ENCODE measurements around the gene ANP32E. TPM values are rescaled to one million over a fixed set of nuclear protein-coding genes. Genes with fewer than 3 reads are reported as not detected.

ANP32E gene
- total RNA-seq, 1 donor from 2014 or later = 71.9 TPM

- TF ChIP-seq, protein P1, sequence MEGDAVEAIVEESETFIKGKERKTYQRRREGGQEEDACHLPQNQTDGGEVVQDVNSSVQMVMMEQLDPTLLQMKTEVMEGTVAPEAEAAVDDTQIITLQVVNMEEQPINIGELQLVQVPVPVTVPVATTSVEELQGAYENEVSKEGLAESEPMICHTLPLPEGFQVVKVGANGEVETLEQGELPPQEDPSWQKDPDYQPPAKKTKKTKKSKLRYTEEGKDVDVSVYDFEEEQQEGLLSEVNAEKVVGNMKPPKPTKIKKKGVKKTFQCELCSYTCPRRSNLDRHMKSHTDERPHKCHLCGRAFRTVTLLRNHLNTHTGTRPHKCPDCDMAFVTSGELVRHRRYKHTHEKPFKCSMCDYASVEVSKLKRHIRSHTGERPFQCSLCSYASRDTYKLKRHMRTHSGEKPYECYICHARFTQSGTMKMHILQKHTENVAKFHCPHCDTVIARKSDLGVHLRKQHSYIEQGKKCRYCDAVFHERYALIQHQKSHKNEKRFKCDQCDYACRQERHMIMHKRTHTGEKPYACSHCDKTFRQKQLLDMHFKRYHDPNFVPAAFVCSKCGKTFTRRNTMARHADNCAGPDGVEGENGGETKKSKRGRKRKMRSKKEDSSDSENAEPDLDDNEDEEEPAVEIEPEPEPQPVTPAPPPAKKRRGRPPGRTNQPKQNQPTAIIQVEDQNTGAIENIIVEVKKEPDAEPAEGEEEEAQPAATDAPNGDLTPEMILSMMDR (conservative IDR thresholded peaks at IDR 0.05) = no peak
- no peaks in the 10 kb centered on the region for H3K9me3 Mint-ChIP-seq
- no peak overlapping the region for H3K4me3 Mint-ChIP-seq
- H3K27me3 Mint-ChIP-seq = no peaks in the 10 kb centered on the region
- no peak for DNase-seq (ENCODE audit: extremely low spot score, unreplicated experiment)
- H3K27ac Mint-ChIP-seq = no peak overlapping the region
- H3K36me3 Mint-ChIP-seq = no peaks in the 10 kb centered on the region
- peaks cover 6% of the 10 kb centered on the region for H3K4me1 Mint-ChIP-seq (ENCODE audit: unreplicated experiment)
Observed at GRCh38 chr1:150185481-150185880, 50.4 kb downstream of the ANP32E start.

DNA sequence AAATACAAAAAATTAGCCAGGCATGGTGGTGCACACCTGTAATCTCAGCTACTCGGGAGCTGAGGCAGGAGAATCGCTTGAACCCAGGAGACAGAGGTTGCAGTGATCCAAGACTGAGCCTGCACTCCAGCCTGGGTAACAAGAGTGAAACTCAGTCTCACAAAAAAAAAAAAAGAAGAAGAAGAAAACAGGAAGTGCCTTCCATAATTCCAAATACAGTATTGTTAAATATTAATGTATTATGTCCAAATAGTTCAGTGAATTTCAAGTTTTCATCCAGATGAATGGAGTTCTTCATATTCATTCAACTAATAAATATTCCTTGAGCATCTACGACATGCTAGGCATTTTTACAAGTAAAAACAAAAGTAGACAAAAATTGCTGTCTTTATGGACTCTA lies 52.9 kb downstream of the ANP32E start:
- TF ChIP-seq, protein P1 (conservative IDR thresholded peaks at IDR 0.05) = no peak
- Mint-ChIP-seq H3K4me1 (ENCODE audit: unreplicated experiment) (peaks cover 6% of the 10 kb centered on the region), H3K27ac (no peak overlapping the region), H3K27me3 (no peaks in the 10 kb centered on the region), H3K36me3 (no peaks in the 10 kb centered on the region), H3K9me3 (no peaks in the 10 kb centered on the region), H3K4me3 (no peak overlapping the region)
- no peak for DNase-seq (ENCODE audit: extremely low spot score, unreplicated experiment)

GRCh38 chr1:150182247-150182646 lies 53.7 kb downstream of the ANP32E start:
- no peaks in the 10 kb centered on the region for H3K36me3 Mint-ChIP-seq
- no peak overlapping the region for H3K27ac Mint-ChIP-seq
- TF ChIP-seq, protein P1 (conservative IDR thresholded peaks at IDR 0.05) = no peak
- no peak for DNase-seq (ENCODE audit: extremely low spot score, unreplicated experiment)
- no peaks in the 10 kb centered on the region for H3K27me3 Mint-ChIP-seq
- no peaks in the 10 kb centered on the region for H3K9me3 Mint-ChIP-seq
- peaks cover 2% of the 10 kb centered on the region for H3K4me1 Mint-ChIP-seq (ENCODE audit: unreplicated experiment)
- H3K4me3 Mint-ChIP-seq = no peak overlapping the region

DNA sequence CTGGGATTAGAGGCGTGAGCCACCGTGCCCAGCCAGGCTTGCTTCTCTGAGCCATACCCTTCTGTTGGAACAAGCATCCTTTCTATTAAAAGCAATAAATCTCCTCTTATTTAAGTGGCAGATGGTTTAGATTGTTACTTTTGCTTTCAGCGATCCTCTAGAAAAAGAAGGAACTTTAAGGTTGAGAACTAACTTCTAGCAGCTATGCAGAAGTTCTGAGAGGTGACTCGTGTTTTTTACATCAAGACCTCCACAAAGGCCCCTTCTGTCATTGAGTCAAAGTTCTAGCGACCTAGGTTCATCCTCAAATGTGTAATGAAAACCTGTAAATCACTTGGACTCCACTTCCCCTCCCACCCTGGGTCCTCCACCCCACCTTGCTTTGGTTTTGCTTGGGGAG lies 55.4 kb downstream of the ANP32E start:
- TF ChIP-seq, protein P1 (conservative IDR thresholded peaks at IDR 0.05) = no peak
- H3K9me3 Mint-ChIP-seq = no peaks in the 10 kb centered on the region
- H3K27me3 Mint-ChIP-seq = no peaks in the 10 kb centered on the region
- no peaks in the 10 kb centered on the region for H3K36me3 Mint-ChIP-seq
- H3K4me1 Mint-ChIP-seq (ENCODE audit: unreplicated experiment) = no peaks in the 10 kb centered on the region
- no peak overlapping the region for H3K4me3 Mint-ChIP-seq
- H3K27ac Mint-ChIP-seq = no peak overlapping the region
- no peak for DNase-seq (ENCODE audit: extremely low spot score, unreplicated experiment)

DNA sequence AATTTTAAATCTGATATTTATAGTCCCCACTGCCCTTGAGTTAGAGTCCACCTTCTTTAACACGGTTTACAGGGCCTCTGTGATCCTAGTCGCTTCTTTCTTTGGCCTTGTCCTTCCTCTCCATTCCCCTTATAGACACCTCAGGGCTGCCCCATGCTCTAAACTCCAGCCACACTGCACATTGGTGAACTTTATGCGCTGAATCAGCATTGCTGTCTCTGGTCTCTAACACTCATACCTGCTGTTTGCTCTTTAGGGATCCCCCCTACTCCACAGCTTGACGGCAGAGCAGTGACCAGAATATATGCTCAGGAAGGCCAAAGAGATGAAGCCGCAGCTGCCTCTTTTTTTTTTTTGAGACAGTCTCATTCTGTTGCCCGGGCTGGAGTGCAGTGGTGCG lies 56.0 kb downstream of the ANP32E start:
- no peaks in the 10 kb centered on the region for H3K9me3 Mint-ChIP-seq
- no peaks in the 10 kb centered on the region for H3K4me1 Mint-ChIP-seq (ENCODE audit: unreplicated experiment)
- no peaks in the 10 kb centered on the region for H3K36me3 Mint-ChIP-seq
- DNase-seq (ENCODE audit: extremely low spot score, unreplicated experiment) = no peak
- TF ChIP-seq, protein P1 (conservative IDR thresholded peaks at IDR 0.05) = no peak
- no peak overlapping the region for H3K4me3 Mint-ChIP-seq
- H3K27ac Mint-ChIP-seq = no peak overlapping the region
- H3K27me3 Mint-ChIP-seq = no peaks in the 10 kb centered on the region

GRCh38 chr1:150178548-150178947 lies 57.4 kb downstream of the ANP32E start:
- TF ChIP-seq, protein P1 (conservative IDR thresholded peaks at IDR 0.05) = no peak
- H3K4me1 Mint-ChIP-seq (ENCODE audit: unreplicated experiment) = peaks cover 2% of the 10 kb centered on the region

More at GRCh38 chr1:150178548-150178947, 57.4 kb downstream of the ANP32E start:
- Mint-ChIP-seq H3K9me3 (no peaks in the 10 kb centered on the region), H3K27ac (no peak overlapping the region), H3K4me3 (no peak overlapping the region), H3K36me3 (no peaks in the 10 kb centered on the region), H3K27me3 (no peaks in the 10 kb centered on the region)
- no peak for DNase-seq (ENCODE audit: extremely low spot score, unreplicated experiment)

Data from type B pancreatic cell (in vitro differentiated cells).